ENCODE results near the gene AQP3.

DNA sequence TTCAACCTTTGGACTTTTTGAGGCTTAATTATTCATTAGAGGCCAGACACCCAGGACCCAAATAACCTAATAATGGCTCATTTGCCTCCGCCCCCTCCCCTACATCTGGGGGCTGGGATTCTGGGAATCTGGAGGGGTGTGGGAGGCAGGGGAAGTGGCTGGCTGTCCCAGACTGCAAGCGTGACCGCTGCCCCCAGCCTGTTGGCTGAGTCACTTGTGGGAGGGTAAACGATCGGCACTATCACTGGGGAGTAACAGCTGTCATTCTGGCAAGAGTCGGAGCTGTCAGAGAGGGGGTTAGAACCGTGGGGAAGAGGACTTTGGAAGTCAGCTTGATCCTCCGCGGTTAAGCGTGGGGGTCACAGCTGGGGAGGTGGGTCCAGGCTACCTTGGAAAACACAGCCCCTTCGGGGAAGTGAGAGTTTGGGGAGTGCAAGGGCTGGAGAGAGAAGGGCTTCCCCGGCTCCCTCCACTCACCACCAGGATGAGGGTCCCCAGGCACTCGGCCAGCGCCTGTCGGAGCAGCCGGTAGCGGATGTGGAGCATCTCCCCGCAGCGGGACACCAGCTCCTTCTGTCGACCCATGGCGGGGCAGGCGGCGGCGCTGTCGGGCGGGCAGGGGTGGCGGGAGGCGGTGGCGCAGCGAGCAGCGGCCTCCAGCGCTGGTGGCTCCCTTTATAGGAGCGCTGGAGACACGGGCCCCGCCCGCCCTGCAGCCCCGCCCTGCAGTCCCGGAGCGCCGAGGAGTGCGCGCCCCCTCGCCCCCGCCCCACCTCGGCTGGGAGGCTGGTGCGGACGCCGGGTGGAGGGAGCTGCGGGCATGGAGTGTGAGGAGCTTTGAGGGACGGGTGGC is at the start of gene AQP3:
- TF ChIP-seq, protein P1, sequence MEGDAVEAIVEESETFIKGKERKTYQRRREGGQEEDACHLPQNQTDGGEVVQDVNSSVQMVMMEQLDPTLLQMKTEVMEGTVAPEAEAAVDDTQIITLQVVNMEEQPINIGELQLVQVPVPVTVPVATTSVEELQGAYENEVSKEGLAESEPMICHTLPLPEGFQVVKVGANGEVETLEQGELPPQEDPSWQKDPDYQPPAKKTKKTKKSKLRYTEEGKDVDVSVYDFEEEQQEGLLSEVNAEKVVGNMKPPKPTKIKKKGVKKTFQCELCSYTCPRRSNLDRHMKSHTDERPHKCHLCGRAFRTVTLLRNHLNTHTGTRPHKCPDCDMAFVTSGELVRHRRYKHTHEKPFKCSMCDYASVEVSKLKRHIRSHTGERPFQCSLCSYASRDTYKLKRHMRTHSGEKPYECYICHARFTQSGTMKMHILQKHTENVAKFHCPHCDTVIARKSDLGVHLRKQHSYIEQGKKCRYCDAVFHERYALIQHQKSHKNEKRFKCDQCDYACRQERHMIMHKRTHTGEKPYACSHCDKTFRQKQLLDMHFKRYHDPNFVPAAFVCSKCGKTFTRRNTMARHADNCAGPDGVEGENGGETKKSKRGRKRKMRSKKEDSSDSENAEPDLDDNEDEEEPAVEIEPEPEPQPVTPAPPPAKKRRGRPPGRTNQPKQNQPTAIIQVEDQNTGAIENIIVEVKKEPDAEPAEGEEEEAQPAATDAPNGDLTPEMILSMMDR (conservative IDR thresholded peaks at IDR 0.05 in 1 of 2, IDR thresholded peaks at IDR 0.05 in 1 of 2; ENCODE audit: extremely low read depth in 1 of 2, insufficient read depth in 1 of 2, low read depth in 1 of 2, low read length in 2 of 2): peak in 1 of 2 donors; percentile 48
- TF ChIP-seq EZH2 (IDR thresholded peaks at IDR 0.05; ENCODE audit: borderline replicate concordance, low read length): no peak

Data from mammary epithelial cell (primary cell).